Endothelial cell (in vitro differentiated cells): ENCODE results near the gene SHISA6. TPM values are rescaled to one million over a fixed set of nuclear protein-coding genes. Genes with fewer than 3 reads are reported as not detected.
"Not testable (repeated sequence)": the region's sequence is repeated elsewhere in the genome, so short reads cannot be mapped to it uniquely, and the experiment has no call there.

Experiments used
- DNase-seq: peaks from one replicate; pipeline ENCODE4 v3.0.0; 2021; ENCODE audit warnings: low spot score
- H3K27ac Mint-ChIP-seq: one replicate; pipeline ENCODE4 v1.8.0; 2021; ENCODE audit warnings: mixed read lengths, inconsistent platforms; ENCODE audit not compliant: unreplicated experiment
- H3K27me3 Mint-ChIP-seq: one replicate; pipeline ENCODE4 v1.8.0; 2021; ENCODE audit warnings: mild to moderate bottlenecking, moderate library complexity, mixed read lengths, inconsistent platforms; ENCODE audit not compliant: unreplicated experiment
- H3K36me3 Mint-ChIP-seq: one replicate; pipeline ENCODE4 v1.8.0; 2021; ENCODE audit warnings: mild to moderate bottlenecking, low read depth, mixed read lengths, inconsistent platforms; ENCODE audit not compliant: unreplicated experiment
- H3K4me1 Mint-ChIP-seq: one replicate; pipeline ENCODE4 v1.8.0; 2021; ENCODE audit warnings: mild to moderate bottlenecking, mixed read lengths, inconsistent platforms; ENCODE audit not compliant: unreplicated experiment
- H3K4me3 Mint-ChIP-seq: one replicate; pipeline ENCODE4 v1.8.0; 2021; ENCODE audit warnings: mild to moderate bottlenecking, mixed read lengths, inconsistent platforms; ENCODE audit not compliant: unreplicated experiment
- H3K9me3 Mint-ChIP-seq: one replicate; pipeline ENCODE4 v1.8.0; 2021; ENCODE audit warnings: mixed read lengths, inconsistent platforms; ENCODE audit not compliant: unreplicated experiment
- total RNA-seq: library from RNA; stranded (reverse); fragmentation: NEBNext Ultra II Directional; extraction: Animal tissue kit (Norgen Biotek cat#: 25700); gene quantifications from one replicate; pipeline ENCODE4 v1.2.1, GENCODE V29; 2021; ENCODE audit not compliant: unreplicated experiment
- TF ChIP-seq, protein P1 (sequence below): fragments of 200-600 bp; sonication (generic); IDR thresholded peaks from one replicate; pipeline ENCODE4 v1.5.0; 2021; ENCODE audit warnings: antibody characterized with exemption; ENCODE audit not compliant: unreplicated experiment

The SHISA6 gene
- total RNA-seq, 1 donor from 2014 or later: not detected

DNA sequence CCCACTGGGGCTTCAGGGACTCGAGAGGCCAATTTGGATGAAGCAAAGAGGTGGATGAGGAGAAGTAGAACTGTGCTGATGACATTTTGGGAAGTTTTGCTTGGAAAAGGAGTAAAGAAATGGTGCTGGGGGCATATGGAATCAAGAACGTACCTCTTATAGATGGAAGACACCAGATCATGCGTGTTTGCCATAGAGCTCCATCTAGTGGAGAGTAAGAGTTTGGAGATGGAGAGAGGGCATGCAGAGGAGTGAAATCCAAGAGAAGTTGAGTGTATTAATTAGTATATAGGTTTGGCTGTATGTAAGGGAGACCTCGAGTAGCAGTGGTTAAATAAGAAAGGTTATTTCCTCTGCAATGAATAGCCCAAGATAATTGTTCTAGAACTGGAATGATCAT, 56.0 kb downstream of the SHISA6 start:
- Mint-ChIP-seq H3K27ac (no peak overlapping the region), H3K4me1 (no peaks in the 10 kb centered on the region), H3K27me3 (peaks cover 14% of the 10 kb centered on the region)

DNA sequence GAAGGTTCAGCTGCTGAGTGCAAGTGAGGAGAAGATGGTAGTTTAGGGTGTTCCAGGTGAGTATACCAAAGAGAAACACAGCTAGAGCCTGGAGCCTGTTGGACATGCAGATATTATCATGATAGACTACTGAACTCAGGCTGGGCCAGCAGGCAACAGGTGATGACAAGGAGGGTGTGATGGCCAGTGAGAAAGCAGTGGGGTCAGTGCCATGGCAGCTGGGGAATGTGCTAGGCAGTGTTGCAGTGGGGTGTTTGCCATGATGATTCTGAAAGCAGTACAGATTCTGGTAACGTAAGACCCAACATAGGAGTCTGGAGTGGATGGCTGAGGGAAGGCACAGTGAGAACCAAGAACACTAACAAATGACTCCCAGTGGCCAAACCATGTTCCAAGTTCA, 57.4 kb downstream of the SHISA6 start:
- Mint-ChIP-seq H3K4me3 (no peak overlapping the region), H3K27ac (no peak overlapping the region), H3K27me3 (peaks cover 11% of the 10 kb centered on the region), H3K4me1 (no peaks in the 10 kb centered on the region), H3K9me3 (peaks cover 61% of the 10 kb centered on the region), H3K36me3 (peaks cover 26% of the 10 kb centered on the region)
- DNase-seq: no peak
- TF ChIP-seq, protein P1, sequence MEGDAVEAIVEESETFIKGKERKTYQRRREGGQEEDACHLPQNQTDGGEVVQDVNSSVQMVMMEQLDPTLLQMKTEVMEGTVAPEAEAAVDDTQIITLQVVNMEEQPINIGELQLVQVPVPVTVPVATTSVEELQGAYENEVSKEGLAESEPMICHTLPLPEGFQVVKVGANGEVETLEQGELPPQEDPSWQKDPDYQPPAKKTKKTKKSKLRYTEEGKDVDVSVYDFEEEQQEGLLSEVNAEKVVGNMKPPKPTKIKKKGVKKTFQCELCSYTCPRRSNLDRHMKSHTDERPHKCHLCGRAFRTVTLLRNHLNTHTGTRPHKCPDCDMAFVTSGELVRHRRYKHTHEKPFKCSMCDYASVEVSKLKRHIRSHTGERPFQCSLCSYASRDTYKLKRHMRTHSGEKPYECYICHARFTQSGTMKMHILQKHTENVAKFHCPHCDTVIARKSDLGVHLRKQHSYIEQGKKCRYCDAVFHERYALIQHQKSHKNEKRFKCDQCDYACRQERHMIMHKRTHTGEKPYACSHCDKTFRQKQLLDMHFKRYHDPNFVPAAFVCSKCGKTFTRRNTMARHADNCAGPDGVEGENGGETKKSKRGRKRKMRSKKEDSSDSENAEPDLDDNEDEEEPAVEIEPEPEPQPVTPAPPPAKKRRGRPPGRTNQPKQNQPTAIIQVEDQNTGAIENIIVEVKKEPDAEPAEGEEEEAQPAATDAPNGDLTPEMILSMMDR: no peak

More for the DNA sequence above, 56.0 kb downstream of the SHISA6 start:
- DNase-seq: no peak
- peaks cover 68% of the 10 kb centered on the region for H3K9me3 Mint-ChIP-seq
- H3K36me3 Mint-ChIP-seq: peaks cover 31% of the 10 kb centered on the region
- no peak overlapping the region for H3K4me3 Mint-ChIP-seq
- TF ChIP-seq, protein P1: no peak

DNA sequence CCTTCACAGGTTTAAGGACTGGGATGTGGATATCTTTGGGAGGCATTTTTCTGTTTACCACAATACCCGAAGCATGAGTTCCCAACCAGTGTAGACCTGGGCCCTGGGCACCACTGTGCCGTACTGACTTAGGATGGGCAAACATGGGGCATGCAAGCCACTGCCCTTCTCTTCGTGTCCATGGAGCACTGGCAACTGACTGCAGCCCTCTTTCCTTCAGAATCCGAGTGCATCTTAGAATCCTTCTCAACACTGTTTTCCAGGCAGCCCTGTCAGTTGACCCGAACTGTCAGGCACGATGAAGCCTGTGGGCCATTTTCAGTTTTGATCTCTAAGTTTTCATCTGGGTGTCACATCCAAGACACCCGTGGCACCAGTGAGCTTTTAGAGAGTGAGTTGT, 59.2 kb downstream of the SHISA6 start:
- TF ChIP-seq, protein P1: no peak
- no peak overlapping the region for H3K27ac Mint-ChIP-seq
- H3K9me3 Mint-ChIP-seq: peaks cover 59% of the 10 kb centered on the region
- H3K36me3 Mint-ChIP-seq: peaks cover 32% of the 10 kb centered on the region
- H3K4me1 Mint-ChIP-seq: no peaks in the 10 kb centered on the region
- H3K4me3 Mint-ChIP-seq: no peak overlapping the region
- peaks cover 12% of the 10 kb centered on the region for H3K27me3 Mint-ChIP-seq
- DNase-seq: no peak

DNA sequence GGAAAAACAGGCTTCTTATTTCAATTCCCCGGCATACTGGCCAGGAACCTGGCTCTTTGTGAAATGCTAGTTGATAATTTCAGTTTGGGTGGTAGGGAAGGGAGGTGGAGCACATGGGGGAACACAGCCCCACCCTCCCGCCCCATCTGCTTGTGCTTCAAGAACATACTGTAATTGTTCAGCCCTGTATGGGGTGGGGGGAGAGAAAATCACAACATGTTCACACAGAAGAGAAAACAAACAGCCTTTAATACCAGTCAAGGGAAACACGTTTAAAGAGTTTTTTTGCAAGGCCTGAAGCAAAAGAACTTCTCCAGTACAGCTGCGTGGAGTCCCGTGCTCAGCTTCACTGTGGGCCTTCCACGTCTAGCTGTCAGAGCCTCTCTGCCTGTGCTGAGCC, 59.7 kb downstream of the SHISA6 start:
- Mint-ChIP-seq H3K4me3 (no peak overlapping the region), H3K9me3 (peaks cover 60% of the 10 kb centered on the region), H3K27me3 (peaks cover 10% of the 10 kb centered on the region), H3K36me3 (peaks cover 30% of the 10 kb centered on the region), H3K4me1 (no peaks in the 10 kb centered on the region), H3K27ac (no peak overlapping the region)
- TF ChIP-seq, protein P1: no peak
- DNase-seq: no peak

DNA sequence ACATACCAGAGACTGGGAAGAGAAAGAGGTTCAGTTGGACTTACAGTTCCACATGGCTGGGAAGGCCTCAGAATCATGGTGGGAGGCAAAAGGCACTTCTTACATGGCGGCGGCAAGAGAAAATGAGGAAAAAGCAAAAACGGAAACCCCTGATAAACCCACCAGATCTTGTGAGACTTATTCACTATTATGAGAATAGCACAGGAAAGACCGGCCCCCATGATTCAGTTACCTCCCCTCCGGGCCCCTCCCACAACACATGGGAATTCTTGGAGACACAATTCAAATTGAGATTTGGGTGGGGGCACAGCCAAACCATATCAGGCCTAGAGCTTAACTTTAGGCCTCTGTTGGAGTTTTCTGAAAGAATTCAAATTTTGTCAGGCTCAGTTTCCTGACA, 60.9 kb downstream of the SHISA6 start:
- not testable (repeated sequence) for H3K4me1 Mint-ChIP-seq, DNase-seq, H3K4me3 Mint-ChIP-seq, H3K27ac Mint-ChIP-seq
- Mint-ChIP-seq H3K36me3 (peaks cover 21% of the 10 kb centered on the region), H3K27me3 (peaks cover 12% of the 10 kb centered on the region), H3K9me3 (peaks cover 56% of the 10 kb centered on the region)
